HepG2 (cell line): ENCODE results near the gene SLC25A22. TPM values are rescaled to one million over a fixed set of nuclear protein-coding genes. Genes with fewer than 3 reads are reported as not detected.

Experiments
- BRD4 ChIP-seq: sonication (generic); formaldehyde crosslinking; IDR thresholded peaks from 2 replicates; pipeline ENCODE4 v1.4.0; 2020; ENCODE audit warnings: missing genetic modification reagents
- polyA plus RNA-seq, 8 experiments: library from polyadenylated mRNA; depleted of rRNA in 3 of 8; stranded (reverse) in 7 of 8; unstranded in 1 of 8; fragments of >200 nt; fragmentation: Illumina TruSeq in 4 of 8; extraction: Trizol in 4 of 8; gene quantifications; 2 replicates each; pipeline versions ENCODE4 v1.2.1 to v1.2.3, GENCODE V29; 2011 to 2016; ENCODE audit warnings: low read depth in 4 of 8, missing spikeins in 1 of 8, mixed read lengths in 1 of 8; ENCODE audit not compliant: insufficient read depth in 1 of 8
- total RNA-seq, 5 experiments: library from RNA; depleted of rRNA; stranded (reverse); fragments of >200 nt; fragmentation: Illumina TruSeq; extraction: Trizol; gene quantifications; 2 replicates each; pipeline ENCODE4 v1.2.3, GENCODE V29; 2016; ENCODE audit warnings: low read depth in 1 of 5
- TF ChIP-seq, protein P1 (sequence below): sonication (generic); formaldehyde crosslinking; IDR thresholded peaks from 2 replicates; pipeline ENCODE4 v1.5.0; 2020; ENCODE audit warnings: mild to moderate bottlenecking, missing genetic modification reagents, borderline replicate concordance
- TF ChIP-seq, protein P2 (sequence below): sonication (generic); formaldehyde crosslinking; IDR thresholded peaks from 2 replicates; pipeline ENCODE4 v1.5.1; 2020; ENCODE audit warnings: mild to moderate bottlenecking, missing genetic modification reagents, moderate library complexity
- TF ChIP-seq, protein P3 (sequence below): sonication (generic); formaldehyde crosslinking; IDR thresholded peaks from 2 replicates; pipeline ENCODE4 v1.4.0; 2020; ENCODE audit warnings: missing genetic modification reagents, borderline replicate concordance
- TF ChIP-seq, protein P4 (sequence below): sonication (generic); formaldehyde crosslinking; IDR thresholded peaks from 2 replicates; pipeline ENCODE4 v1.4.0; 2020; ENCODE audit warnings: missing genetic modification reagents
- TF ChIP-seq, protein P5 (sequence below): sonication (generic); formaldehyde crosslinking; IDR thresholded peaks from 2 replicates; pipeline ENCODE4 v1.4.0; 2020; ENCODE audit warnings: missing genetic modification reagents
- TF ChIP-seq, protein P6 (sequence below): sonication (generic); formaldehyde crosslinking; IDR thresholded peaks from 2 replicates; pipeline ENCODE4 v1.5.1; 2020; ENCODE audit warnings: mild to moderate bottlenecking, missing genetic modification reagents

Gene SLC25A22
- total and polyA plus RNA-seq, 2 of the 13 experiments (the other 11 are each of a cell fraction or from before 2014, with no cell fraction given), result 12.4 to 19.2 TPM

DNA sequence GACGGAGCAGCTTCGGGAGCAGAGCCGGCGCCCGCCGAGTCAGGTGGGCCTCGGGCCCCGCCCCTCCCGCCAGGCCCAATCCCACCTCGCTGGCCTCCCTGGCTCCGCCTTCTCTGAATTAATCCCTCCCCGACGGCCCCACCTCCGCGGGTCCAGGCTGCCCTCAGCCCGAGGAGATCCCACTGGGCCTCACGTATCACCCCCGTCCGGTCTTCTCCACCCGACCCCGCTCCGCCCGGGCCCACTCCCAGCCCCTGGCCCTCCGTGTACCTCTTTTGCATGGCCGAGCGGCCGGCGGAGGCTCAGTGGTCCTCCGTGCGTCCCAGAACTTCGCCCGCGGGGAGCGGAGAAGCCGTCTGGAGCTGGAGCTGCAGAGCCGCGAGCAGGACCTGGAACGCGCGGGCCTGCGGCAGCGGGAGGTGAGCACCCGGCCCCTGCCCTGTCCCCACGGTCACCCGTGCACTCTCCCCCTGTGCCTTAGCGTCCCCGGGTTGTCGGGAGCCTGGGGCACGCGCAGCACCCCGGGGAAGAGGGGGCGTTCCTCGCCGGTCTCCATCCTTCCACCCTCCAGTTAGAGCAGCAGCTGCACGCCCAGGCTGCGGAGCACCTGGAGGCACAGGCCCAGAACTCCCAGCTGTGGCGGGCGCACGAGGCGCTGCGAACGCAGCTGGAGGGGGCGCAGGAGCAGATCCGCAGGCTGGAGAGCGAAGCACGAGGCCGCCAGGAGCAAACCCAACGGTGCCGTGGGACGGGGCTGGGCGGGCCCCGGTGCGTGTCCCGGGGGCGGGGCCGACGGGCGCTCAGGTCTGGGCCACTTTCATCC is 32.4 kb upstream of the SLC25A22 start (continued):
- TF ChIP-seq, protein P1, sequence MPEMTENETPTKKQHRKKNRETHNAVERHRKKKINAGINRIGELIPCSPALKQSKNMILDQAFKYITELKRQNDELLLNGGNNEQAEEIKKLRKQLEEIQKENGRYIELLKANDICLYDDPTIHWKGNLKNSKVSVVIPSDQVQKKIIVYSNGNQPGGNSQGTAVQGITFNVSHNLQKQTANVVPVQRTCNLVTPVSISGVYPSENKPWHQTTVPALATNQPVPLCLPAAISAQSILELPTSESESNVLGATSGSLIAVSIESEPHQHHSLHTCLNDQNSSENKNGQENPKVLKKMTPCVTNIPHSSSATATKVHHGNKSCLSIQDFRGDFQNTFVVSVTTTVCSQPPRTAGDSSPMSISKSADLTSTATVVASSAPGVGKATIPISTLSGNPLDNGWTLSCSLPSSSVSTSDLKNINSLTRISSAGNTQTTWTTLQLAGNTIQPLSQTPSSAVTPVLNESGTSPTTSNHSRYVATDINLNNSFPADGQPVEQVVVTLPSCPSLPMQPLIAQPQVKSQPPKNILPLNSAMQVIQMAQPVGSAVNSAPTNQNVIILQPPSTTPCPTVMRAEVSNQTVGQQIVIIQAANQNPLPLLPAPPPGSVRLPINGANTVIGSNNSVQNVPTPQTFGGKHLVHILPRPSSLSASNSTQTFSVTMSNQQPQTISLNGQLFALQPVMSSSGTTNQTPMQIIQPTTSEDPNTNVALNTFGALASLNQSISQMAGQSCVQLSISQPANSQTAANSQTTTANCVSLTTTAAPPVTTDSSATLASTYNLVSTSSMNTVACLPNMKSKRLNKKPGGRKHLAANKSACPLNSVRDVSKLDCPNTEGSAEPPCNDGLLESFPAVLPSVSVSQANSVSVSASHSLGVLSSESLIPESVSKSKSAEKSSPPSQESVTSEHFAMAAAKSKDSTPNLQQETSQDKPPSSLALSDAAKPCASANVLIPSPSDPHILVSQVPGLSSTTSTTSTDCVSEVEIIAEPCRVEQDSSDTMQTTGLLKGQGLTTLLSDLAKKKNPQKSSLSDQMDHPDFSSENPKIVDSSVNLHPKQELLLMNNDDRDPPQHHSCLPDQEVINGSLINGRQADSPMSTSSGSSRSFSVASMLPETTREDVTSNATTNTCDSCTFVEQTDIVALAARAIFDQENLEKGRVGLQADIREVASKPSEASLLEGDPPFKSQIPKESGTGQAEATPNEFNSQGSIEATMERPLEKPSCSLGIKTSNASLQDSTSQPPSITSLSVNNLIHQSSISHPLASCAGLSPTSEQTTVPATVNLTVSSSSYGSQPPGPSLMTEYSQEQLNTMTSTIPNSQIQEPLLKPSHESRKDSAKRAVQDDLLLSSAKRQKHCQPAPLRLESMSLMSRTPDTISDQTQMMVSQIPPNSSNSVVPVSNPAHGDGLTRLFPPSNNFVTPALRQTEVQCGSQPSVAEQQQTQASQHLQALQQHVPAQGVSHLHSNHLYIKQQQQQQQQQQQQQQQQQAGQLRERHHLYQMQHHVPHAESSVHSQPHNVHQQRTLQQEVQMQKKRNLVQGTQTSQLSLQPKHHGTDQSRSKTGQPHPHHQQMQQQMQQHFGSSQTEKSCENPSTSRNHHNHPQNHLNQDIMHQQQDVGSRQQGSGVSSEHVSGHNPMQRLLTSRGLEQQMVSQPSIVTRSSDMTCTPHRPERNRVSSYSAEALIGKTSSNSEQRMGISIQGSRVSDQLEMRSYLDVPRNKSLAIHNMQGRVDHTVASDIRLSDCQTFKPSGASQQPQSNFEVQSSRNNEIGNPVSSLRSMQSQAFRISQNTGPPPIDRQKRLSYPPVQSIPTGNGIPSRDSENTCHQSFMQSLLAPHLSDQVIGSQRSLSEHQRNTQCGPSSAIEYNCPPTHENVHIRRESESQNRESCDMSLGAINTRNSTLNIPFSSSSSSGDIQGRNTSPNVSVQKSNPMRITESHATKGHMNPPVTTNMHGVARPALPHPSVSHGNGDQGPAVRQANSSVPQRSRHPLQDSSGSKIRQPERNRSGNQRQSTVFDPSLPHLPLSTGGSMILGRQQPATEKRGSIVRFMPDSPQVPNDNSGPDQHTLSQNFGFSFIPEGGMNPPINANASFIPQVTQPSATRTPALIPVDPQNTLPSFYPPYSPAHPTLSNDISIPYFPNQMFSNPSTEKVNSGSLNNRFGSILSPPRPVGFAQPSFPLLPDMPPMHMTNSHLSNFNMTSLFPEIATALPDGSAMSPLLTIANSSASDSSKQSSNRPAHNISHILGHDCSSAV, result no peak
- TF ChIP-seq, protein P2, sequence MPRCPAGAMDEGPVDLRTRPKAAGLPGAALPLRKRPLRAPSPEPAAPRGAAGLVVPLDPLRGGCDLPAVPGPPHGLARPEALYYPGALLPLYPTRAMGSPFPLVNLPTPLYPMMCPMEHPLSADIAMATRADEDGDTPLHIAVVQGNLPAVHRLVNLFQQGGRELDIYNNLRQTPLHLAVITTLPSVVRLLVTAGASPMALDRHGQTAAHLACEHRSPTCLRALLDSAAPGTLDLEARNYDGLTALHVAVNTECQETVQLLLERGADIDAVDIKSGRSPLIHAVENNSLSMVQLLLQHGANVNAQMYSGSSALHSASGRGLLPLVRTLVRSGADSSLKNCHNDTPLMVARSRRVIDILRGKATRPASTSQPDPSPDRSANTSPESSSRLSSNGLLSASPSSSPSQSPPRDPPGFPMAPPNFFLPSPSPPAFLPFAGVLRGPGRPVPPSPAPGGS (CRISPR knock-in tag), result peak; percentile 77; the same call in 1 of the 2 replicates
- TF ChIP-seq, protein P3, sequence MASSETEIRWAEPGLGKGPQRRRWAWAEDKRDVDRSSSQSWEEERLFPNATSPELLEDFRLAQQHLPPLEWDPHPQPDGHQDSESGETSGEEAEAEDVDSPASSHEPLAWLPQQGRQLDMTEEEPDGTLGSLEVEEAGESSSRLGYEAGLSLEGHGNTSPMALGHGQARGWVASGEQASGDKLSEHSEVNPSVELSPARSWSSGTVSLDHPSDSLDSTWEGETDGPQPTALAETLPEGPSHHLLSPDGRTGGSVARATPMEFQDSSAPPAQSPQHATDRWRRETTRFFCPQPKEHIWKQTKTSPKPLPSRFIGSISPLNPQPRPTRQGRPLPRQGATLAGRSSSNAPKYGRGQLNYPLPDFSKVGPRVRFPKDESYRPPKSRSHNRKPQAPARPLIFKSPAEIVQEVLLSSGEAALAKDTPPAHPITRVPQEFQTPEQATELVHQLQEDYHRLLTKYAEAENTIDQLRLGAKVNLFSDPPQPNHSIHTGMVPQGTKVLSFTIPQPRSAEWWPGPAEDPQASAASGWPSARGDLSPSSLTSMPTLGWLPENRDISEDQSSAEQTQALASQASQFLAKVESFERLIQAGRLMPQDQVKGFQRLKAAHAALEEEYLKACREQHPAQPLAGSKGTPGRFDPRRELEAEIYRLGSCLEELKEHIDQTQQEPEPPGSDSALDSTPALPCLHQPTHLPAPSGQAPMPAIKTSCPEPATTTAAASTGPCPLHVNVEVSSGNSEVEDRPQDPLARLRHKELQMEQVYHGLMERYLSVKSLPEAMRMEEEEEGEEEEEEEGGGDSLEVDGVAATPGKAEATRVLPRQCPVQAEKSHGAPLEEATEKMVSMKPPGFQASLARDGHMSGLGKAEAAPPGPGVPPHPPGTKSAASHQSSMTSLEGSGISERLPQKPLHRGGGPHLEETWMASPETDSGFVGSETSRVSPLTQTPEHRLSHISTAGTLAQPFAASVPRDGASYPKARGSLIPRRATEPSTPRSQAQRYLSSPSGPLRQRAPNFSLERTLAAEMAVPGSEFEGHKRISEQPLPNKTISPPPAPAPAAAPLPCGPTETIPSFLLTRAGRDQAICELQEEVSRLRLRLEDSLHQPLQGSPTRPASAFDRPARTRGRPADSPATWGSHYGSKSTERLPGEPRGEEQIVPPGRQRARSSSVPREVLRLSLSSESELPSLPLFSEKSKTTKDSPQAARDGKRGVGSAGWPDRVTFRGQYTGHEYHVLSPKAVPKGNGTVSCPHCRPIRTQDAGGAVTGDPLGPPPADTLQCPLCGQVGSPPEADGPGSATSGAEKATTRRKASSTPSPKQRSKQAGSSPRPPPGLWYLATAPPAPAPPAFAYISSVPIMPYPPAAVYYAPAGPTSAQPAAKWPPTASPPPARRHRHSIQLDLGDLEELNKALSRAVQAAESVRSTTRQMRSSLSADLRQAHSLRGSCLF (CRISPR knock-in tag), result no peak
- TF ChIP-seq BRD4 (CRISPR knock-in tag), result no peak
- TF ChIP-seq, protein P4, sequence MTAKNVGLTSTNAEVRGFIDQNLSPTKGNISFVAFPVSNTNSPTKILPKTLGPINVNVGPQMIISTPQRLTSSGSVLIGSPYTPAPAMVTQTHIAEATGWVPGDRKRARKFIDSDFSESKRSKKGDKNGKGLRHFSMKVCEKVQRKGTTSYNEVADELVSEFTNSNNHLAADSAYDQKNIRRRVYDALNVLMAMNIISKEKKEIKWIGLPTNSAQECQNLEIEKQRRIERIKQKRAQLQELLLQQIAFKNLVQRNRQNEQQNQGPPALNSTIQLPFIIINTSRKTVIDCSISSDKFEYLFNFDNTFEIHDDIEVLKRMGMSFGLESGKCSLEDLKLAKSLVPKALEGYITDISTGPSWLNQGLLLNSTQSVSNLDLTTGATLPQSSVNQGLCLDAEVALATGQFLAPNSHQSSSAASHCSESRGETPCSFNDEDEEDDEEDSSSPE, result peak; percentile 46; the same call in 1 of the 2 replicates
- TF ChIP-seq, protein P5, sequence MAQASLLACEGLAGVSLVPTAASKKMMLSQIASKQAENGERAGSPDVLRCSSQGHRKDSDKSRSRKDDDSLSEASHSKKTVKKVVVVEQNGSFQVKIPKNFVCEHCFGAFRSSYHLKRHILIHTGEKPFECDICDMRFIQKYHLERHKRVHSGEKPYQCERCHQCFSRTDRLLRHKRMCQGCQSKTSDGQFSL (CRISPR knock-in tag), result no peak
- TF ChIP-seq, protein P6, sequence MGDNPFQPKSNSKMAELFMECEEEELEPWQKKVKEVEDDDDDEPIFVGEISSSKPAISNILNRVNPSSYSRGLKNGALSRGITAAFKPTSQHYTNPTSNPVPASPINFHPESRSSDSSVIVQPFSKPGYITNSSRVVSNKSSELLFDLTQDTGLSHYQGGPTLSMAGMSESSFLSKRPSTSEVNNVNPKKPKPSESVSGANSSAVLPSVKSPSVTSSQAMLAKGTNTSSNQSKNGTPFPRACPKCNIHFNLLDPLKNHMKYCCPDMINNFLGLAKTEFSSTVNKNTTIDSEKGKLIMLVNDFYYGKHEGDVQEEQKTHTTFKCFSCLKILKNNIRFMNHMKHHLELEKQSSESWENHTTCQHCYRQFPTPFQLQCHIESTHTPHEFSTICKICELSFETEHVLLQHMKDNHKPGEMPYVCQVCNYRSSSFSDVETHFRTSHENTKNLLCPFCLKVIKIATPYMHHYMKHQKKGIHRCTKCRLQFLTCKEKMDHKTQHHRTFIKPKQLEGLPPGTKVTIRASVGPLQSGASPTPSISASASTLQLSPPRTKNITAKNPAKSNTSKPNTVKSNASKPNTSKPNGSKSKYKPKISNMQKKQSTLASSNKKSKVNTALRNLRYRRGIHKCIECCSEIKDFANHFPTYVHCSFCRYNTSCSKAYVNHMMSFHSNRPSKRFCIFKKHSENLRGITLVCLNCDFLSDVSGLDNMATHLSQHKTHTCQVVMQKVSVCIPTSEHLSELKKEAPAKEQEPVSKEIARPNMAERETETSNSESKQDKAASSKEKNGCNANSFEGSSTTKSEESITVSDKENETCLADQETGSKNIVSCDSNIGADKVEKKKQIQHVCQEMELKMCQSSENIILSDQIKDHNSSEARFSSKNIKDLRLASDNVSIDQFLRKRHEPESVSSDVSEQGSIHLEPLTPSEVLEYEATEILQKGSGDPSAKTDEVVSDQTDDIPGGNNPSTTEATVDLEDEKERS, result no peak; the same call in 1 of the 2 replicates
